ENCODE data around the gene IL24. TPM values are rescaled to one million over a fixed set of nuclear protein-coding genes. Genes with fewer than 3 reads are reported as not detected.

Gene IL24
- total RNA-seq, 1 donor from 2014 or later = not detected

DNA sequence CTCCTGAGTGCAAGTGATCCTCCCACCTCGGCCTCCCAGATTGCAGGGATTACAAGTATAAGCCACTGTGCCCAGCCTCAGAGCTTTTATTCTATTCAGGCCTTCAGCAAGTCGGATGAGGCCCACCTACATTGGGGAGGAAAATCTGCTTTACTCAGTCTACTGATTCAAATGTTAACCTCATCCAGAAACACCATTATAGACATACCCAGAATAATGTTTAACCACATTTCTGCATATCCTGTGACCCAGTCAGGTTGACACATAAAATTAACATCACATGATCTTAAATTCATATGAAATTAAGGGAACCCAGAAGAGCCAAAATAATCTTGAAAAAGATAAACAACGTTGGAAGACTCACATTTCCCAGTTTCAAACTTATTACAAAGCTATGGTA is 16.9 kb upstream of the IL24 start:
- no peak for DNase-seq (ENCODE audit: low spot score)

DNA sequence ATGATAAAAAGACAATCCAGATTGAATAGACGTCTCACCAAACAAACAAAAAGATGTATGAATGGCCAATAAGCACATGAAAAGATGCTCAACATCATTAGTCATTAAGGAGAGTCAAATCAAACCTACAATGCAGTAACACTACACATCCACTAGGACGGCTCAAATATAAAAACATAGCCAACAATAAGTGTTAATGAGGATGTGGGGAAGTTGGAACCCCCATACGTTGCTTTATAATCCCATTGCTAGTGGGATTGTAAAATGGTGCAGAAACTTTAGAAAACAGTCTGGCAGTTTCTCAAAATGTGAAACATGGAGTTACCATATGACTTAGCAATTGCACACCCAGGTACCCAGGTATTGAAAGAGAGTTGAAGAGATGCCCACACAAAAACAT is 14.7 kb upstream of the IL24 start:
- no peak for DNase-seq (ENCODE audit: low spot score)

GRCh38 chr1:206883160-206883559 is 14.1 kb upstream of the IL24 start:
- no peak for DNase-seq (ENCODE audit: low spot score)

DNA sequence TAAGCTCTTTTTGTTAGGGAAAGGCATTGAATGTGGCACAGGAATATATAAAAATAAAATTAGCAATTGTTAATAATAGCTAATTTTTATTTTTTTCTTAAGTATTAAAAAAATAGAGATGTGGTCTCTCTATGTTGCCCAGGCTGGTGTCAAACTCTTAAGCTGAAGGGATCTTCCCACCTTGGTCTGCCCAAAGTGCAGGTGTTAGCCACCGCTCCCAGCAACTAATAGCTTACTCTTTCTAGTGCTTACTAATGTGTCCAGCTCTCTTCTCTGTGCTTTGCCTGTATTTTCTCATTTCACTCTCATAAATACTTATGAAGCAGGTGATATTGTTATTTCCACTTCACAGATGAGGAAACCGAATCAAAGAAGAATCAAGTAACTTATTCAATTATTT is 13.4 kb upstream of the IL24 start:
- no peak for DNase-seq (ENCODE audit: low spot score)

GRCh38 chr1:206885341-206886060 is 11.7 kb upstream of the IL24 start:
- DNase-seq (ENCODE audit: low spot score) = peak; percentile 14

- no peak for DNase-seq (ENCODE audit: low spot score)
Measured at GRCh38 chr1:206886831-206887230, 10.4 kb upstream of the IL24 start.

GRCh38 chr1:206887701-206888100 is 9.5 kb upstream of the IL24 start:
- no peak for DNase-seq (ENCODE audit: low spot score)

DNA sequence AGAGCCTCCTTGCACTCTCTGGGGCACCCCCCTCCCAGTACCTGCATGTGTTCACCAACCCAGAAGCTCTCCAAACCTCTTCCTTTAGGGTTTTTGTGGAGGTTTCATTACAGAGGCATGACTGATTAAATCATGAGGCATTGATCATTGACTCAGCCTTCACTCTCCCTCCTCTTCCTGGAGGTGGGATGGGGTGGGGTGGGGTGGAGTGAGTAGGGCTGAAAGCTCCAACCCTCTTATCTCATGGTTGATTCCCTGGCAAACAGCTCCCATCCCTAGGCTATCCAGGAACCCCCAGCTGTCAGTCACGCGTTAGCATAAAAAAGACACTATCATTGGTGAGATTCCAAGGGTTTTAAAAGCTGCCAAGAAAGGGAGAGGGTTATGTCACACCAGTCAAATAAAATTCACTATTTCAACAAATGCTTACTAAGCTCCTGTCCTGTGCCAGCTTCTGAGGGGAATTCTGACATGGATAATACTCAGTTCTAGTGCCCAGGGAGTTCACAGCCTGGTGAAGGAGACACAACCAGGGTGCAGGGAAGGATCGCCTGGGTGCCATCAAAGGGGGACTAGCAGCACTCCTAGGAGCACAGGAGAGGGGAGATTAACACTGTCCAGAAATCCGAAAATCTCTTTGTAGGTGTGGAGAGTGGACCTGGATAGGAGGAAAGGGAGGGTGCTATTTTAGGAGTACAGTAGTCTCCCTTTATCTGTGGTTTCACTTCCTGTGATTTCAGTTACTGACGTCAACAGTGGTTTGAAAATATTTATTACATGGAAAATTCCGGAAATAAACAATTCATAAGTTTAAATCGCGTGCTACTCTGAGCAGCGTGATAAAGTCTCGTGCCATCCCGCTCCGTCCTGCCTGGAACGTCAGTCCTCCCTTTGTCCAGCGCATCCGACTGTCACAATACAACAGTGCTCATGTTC is 6.8 kb upstream of the IL24 start:
- no peak for DNase-seq (ENCODE audit: low spot score)

GRCh38 chr1:206891412-206891811 is 5.8 kb upstream of the IL24 start:
- no peak for DNase-seq (ENCODE audit: low spot score)

DNA sequence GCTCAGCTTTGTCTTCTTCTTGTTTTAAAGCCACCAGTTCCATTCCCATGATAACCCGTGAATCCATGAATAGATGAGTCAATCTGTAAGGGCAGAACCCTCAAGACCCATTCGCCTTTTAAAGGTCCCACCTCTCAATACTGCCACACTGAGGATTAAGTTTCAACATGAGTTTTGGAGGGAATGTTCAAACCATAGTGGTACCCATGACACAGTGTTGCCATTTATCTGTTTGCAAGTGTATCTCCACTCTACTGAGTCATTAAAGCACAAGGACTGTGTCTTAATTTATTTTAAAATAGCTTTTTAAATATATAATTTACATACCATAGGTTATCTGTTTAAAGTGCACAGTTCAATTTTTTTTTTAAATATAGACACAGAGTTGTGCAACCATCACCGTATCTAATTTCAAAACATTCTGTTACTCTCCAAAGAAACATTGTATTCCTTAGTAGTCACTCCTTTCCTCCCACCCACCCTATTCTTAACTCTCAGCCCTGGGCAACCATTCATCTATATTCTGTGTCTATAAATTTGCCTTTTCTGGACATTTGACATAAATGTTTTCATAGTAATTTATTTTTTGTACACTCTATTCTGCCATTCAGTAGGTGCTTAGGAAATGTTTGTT is 4.8 kb upstream of the IL24 start:
- no peak for DNase-seq (ENCODE audit: low spot score)

DNA sequence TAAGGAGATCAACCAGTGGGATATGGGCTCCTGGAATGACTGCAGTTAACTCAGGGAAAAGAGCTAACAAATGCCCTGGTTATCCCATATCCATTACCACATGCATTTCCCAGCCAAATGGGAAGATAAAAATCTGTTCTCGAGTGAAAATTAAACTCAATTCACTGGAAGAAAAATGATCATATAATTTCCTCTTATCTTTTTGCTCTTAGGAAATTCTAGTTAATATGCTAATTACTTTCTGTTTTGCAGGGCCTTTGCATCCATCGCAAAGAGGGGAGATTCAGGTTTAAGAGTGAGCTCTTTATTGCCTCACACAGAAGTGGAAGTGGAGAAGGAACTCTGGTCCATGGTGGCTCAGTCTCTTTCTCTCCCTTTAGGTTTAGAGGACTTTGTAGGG is 3.9 kb upstream of the IL24 start:
- DNase-seq (ENCODE audit: low spot score) = no peak

- DNase-seq (ENCODE audit: low spot score) = no peak
Measured at GRCh38 chr1:206895325-206895724, 1.9 kb upstream of the IL24 start.

- DNase-seq (ENCODE audit: low spot score) = no peak
Measured at GRCh38 chr1:206895837-206896242, 1.4 kb upstream of the IL24 start.

DNA sequence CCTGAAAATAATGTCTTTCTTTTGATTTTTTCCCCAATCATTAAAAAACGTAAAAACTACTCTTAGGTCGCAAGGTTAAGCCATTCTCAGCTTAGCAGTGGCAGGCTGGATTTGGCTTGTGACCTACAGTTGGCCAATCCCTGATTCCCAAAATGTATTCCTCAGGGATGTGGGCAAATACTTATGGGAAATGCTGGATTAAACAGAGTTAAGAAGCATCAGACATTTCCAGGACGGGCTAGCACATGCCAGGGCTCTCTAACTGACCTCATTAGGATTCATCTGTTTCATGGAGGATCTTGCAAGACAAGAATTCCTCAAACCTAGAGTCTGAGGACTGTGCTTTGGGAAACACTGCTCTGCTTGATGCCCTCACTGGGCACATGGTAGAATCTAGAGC is 982 bp upstream of the IL24 start:
- DNase-seq (ENCODE audit: low spot score) = no peak

DNA sequence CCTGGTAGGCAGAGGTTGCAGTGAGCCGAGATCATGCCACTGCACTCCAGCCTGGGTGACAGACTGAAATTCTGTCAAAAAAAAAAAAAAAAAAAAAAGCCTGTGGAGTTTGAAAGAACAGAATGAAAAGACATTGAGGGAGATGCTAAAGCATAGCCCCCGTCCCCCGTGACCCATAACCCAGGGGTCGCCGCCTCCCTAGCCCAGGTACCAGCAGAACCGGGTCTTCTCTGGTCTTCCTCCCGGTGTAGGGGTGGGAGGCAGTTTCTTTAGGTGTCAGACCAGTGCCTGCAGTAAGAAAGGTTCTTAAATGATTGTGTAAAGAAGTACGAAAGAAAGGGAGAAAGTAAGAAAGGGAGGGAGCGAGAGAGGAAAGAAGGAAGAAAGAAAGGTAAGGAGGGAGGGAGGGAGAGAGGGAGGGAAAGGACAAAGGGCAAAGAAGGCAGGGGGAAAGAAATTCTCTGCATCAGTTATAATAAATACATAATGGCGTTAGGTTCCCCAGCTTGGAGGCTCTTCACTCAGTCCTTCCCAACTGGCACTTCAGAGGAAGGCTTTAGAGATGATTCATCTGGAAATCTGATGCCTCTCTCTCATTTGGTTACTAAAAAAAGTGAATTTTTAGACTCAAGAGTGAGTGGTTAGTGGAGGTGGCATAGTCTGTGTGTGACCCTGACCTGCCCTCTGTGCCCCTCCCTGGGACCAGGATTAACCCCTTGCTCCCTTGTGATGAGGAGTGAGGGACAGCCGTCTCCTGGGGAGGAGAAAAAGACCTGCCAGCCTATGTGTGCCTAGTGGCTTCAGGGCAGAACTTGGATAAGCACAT is 1.1 kb downstream of the IL24 start:
- DNase-seq (ENCODE audit: low spot score) = peak; percentile 52

- DNase-seq (ENCODE audit: low spot score) = no peak
Measured at GRCh38 chr1:206898915-206899431, 1.7 kb downstream of the IL24 start.

GRCh38 chr1:206899717-206900116 is 2.5 kb downstream of the IL24 start:
- no peak for DNase-seq (ENCODE audit: low spot score)

- DNase-seq (ENCODE audit: low spot score) = no peak
Measured at GRCh38 chr1:206900149-206900548, 2.9 kb downstream of the IL24 start.

- DNase-seq (ENCODE audit: low spot score) = no peak
Measured at GRCh38 chr1:206901944-206902343, 4.7 kb downstream of the IL24 start.

- no peak for DNase-seq (ENCODE audit: low spot score)
Measured at GRCh38 chr1:206902702-206903101, 5.5 kb downstream of the IL24 start.

GRCh38 chr1:206903687-206904086 is 6.4 kb downstream of the IL24 start:
- DNase-seq (ENCODE audit: low spot score) = no peak
